Colonic mucosa (tissue), 4 donors: ENCODE measurements around the gene MLH3. TPM values are rescaled to one million over a fixed set of nuclear protein-coding genes. Genes with fewer than 3 reads are reported as not detected.

Experiments
- DNase-seq: peaks from one replicate; pipeline ENCODE4 v3.0.0-alpha.2; 2020
- H3K27ac ChIP-seq: fragments of 200-600 bp; one replicate; pipeline ENCODE4 v1.8.0; 2021
- H3K27me3 ChIP-seq: fragments of 200-600 bp; one replicate; pipeline ENCODE4 v1.8.0; 2021
- H3K36me3 ChIP-seq: fragments of 200-600 bp; one replicate; pipeline ENCODE4 v1.8.0; 2021
- H3K4me1 ChIP-seq: fragments of 200-600 bp; one replicate; pipeline ENCODE4 v1.8.0; 2021; ENCODE audit warnings: mild to moderate bottlenecking
- H3K4me3 ChIP-seq: fragments of 200-600 bp; one replicate; pipeline ENCODE4 v1.8.0; 2021
- H3K9ac ChIP-seq, 2 donors: one replicate each; pipeline ENCODE4 v1.7.0; 2013; ENCODE audit warnings: control low read depth in 2 of 2, low read depth in 2 of 2, low read length in 2 of 2
- H3K9me3 ChIP-seq: fragments of 200-600 bp; one replicate; pipeline ENCODE4 v1.8.0; 2021
- intact Hi-C: fragments of 100-400 bp; cut with DNase I; formaldehyde crosslinking; loops from one replicate; pipeline ENCODE4 v1.14.1; 2022
- total RNA-seq, 2 donors: library from RNA; stranded (reverse); fragmentation: NEBNext Ultra II Directional in 1 of 2; extraction: Animal tissue kit (Norgen Biotek cat#: 25700) in 1 of 2; gene quantifications; one replicate each; pipeline ENCODE4 v1.2.1, GENCODE V29; 2021
- TF ChIP-seq, protein P1 (sequence below): fragments of 200-600 bp; IDR thresholded peaks from one replicate; pipeline ENCODE4 v1.8.0; 2022; ENCODE audit warnings: antibody characterized with exemption, mild to moderate bottlenecking
- donor health status: healthy.
- donor health status: DM: no; HTN: no; CAD: no.
- donor health status: DM: no; HTN: no; CAD: no.

MLH3 gene
- total RNA-seq, 2 donors from 2014 or later: 24.2 to 25.9 TPM

DNA sequence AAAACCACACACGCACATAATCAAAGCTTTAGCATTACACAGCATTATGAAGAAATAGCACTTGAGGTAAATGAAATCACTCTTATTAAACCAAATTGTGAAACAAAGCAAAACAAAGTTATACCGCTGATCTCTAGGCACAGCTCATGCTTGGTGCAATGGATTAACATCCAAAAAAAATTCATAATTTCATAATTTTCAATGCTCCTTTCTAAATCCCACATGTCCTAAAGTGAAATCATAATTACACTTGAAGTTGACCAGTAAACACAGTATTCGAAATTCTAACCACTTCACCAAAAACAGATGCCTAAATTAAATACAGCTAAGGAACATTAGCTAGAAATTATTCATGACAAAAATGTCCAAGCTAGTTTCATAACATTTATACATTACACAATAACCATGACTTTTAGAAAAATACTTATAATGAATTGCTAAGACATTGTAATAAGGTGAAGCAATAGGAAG lies 1.5 kb downstream of the MLH3 start:
- H3K27ac ChIP-seq: no peak overlapping the region
- no peak for DNase-seq

DNA sequence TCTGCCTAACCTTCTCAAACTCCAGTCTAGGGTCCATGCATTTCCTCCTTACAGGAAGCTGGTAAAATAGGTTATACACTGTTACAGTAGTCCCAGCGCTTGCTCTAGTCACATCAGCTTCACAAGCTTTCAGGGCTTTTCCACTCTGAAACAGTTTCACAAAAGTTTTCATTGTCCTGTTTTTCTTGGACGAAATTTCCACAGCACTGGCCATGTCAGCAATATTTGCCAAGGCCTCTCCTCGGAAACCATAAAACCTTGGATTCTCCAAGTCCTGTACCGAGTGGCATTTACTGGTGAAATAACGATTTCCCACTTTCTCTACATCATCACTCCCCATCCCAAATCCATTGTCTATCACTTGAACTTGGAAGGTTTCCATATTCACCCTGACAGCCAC lies 2.1 kb downstream of the MLH3 start:
- DNase-seq: no peak
- TF ChIP-seq, protein P1, sequence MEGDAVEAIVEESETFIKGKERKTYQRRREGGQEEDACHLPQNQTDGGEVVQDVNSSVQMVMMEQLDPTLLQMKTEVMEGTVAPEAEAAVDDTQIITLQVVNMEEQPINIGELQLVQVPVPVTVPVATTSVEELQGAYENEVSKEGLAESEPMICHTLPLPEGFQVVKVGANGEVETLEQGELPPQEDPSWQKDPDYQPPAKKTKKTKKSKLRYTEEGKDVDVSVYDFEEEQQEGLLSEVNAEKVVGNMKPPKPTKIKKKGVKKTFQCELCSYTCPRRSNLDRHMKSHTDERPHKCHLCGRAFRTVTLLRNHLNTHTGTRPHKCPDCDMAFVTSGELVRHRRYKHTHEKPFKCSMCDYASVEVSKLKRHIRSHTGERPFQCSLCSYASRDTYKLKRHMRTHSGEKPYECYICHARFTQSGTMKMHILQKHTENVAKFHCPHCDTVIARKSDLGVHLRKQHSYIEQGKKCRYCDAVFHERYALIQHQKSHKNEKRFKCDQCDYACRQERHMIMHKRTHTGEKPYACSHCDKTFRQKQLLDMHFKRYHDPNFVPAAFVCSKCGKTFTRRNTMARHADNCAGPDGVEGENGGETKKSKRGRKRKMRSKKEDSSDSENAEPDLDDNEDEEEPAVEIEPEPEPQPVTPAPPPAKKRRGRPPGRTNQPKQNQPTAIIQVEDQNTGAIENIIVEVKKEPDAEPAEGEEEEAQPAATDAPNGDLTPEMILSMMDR: no peak
- Histone ChIP-seq H3K9me3 (no peaks in the 10 kb centered on the region), H3K27me3 (no peaks in the 10 kb centered on the region), H3K4me1 (no peaks in the 10 kb centered on the region), H3K36me3 (no peaks in the 10 kb centered on the region), H3K4me3 (no peak overlapping the region), H3K9ac (no peak overlapping the region), H3K27ac (no peak overlapping the region)
- intact Hi-C loops: no loop called here

More for the DNA sequence above, 1.5 kb downstream of the MLH3 start:
- TF ChIP-seq, protein P1: no peak
- Histone ChIP-seq H3K36me3 (no peaks in the 10 kb centered on the region), H3K9ac (no peak overlapping the region), H3K27me3 (no peaks in the 10 kb centered on the region), H3K4me3 (no peak overlapping the region), H3K4me1 (no peaks in the 10 kb centered on the region), H3K9me3 (no peaks in the 10 kb centered on the region)
- intact Hi-C loops: no loop called here

DNA sequence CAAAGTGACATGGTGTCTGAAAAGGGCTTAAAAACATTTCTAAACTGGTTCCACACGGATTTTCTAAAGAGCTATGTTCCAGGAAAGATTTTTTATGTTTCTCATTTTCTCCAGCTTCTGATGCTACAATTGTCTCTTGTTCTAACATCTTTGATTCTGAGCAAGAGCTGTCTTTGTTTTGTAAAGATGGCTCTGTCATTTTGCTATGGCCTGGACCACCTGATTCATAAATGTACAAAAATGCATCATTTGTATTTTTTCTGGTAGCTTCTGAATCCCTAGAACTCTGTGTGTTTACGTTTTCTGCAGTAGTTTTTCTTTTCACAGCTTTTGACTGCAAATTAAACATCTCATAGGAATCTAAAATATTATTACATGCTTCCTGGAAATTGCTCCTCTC lies 3.2 kb downstream of the MLH3 start:
- no peaks in the 10 kb centered on the region for H3K4me1 ChIP-seq
- intact Hi-C loops: no loop called here
- no peak overlapping the region for H3K27ac ChIP-seq

GRCh38 chr14:75047506-75047905 lies 3.8 kb downstream of the MLH3 start:
- H3K4me3 ChIP-seq: no peak overlapping the region
- DNase-seq: no peak
- no peaks in the 10 kb centered on the region for H3K4me1 ChIP-seq
- no peaks in the 10 kb centered on the region for H3K36me3 ChIP-seq
- intact Hi-C loops: no loop called here
- H3K27ac ChIP-seq: no peak overlapping the region
- TF ChIP-seq, protein P1: no peak
- H3K27me3 ChIP-seq: no peaks in the 10 kb centered on the region
- no peak overlapping the region for H3K9ac ChIP-seq
- H3K9me3 ChIP-seq: no peaks in the 10 kb centered on the region

More for the DNA sequence above, 3.2 kb downstream of the MLH3 start:
- H3K27me3 ChIP-seq: no peaks in the 10 kb centered on the region
- no peak overlapping the region for H3K4me3 ChIP-seq
- no peaks in the 10 kb centered on the region for H3K36me3 ChIP-seq
- no peak for DNase-seq
- no peak overlapping the region for H3K9ac ChIP-seq
- no peaks in the 10 kb centered on the region for H3K9me3 ChIP-seq
- TF ChIP-seq, protein P1: no peak

DNA sequence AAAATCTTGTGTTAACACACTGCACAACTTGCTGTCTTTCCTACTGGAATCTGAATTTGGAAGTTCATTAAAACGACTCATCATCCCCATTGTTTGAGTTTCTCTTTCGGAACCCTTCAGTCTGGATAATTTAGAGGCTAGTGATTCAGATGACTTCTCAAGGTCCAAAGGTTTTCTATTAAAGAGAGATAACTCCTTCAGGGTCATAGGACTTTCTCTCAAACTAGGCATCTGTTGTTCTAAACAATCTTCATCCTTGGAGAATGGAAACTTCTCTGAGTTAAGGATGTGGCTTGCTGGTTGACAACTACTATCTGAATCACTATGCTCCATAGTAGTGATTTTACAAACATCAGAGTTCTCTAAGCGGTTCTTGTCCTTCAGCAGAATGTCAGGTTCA lies 4.4 kb downstream of the MLH3 start:
- intact Hi-C loops: no loop called here
- H3K27ac ChIP-seq: no peak overlapping the region
- H3K27me3 ChIP-seq: no peaks in the 10 kb centered on the region

More for the DNA sequence above, 4.4 kb downstream of the MLH3 start:
- TF ChIP-seq, protein P1: no peak
- H3K36me3 ChIP-seq: no peaks in the 10 kb centered on the region
- no peaks in the 10 kb centered on the region for H3K4me1 ChIP-seq
- no peak overlapping the region for H3K9ac ChIP-seq
- H3K9me3 ChIP-seq: no peaks in the 10 kb centered on the region
- no peak for DNase-seq
- H3K4me3 ChIP-seq: no peak overlapping the region
